K562 (cell line): Measurements from ENCODE around the gene RFX3. TPM values are rescaled to one million over a fixed set of nuclear protein-coding genes. Genes with fewer than 3 reads are reported as not detected.

Experiments
- FOXK1 ChIP-seq: sonication (generic); formaldehyde crosslinking; IDR thresholded peaks from 2 replicates; pipeline ENCODE4 v1.8.0; 2022; ENCODE audit warnings: missing genetic modification reagents, mild to moderate bottlenecking, borderline replicate concordance
- HNRNPLL ChIP-seq: fragments of 200-400 bp; formaldehyde crosslinking; IDR thresholded peaks from 2 replicates; pipeline ENCODE4 v1.6.1; 2017; ENCODE audit warnings: low read length, low read depth, mild to moderate bottlenecking; ENCODE audit not compliant: poor library complexity, severe bottlenecking
- MTA2 ChIP-seq: fragments of 450-650 bp; IDR thresholded peaks from 2 replicates; pipeline ENCODE4 v1.6.1; 2016; ENCODE audit warnings: low read depth
- MYBL2 ChIP-seq, 2 experiments: fragments of 450-650 bp in 1 of 2; sonication (generic) in 1 of 2; formaldehyde crosslinking in 1 of 2; IDR thresholded peaks; 2 replicates each; pipeline versions ENCODE4 v1.6.1 to v1.8.1; 2017 to 2022; ENCODE audit warnings: borderline replicate concordance in 1 of 2, inconsistent platforms in 1 of 2, low read depth in 1 of 2, mild to moderate bottlenecking in 1 of 2, missing genetic modification reagents in 1 of 2, moderate library complexity in 1 of 2
- NR2F6 ChIP-seq: fragments of 450-650 bp; formaldehyde crosslinking; IDR thresholded peaks from 2 replicates; pipeline ENCODE4 v1.4.0; 2020; ENCODE audit warnings: mild to moderate bottlenecking
- RNF2 ChIP-seq: sonication (generic); IDR thresholded peaks from 2 replicates; pipeline ENCODE4 v1.6.1; 2016
- RUNX1 ChIP-seq: sonication (generic); IDR thresholded peaks from 2 replicates; pipeline ENCODE4 v1.6.1; 2016; ENCODE audit warnings: antibody characterized with exemption, low read depth
- SMARCA4 ChIP-seq: fragments of 450-650 bp; IDR thresholded peaks from 2 replicates; pipeline ENCODE4 v1.6.1; 2016
- SP2 ChIP-seq: IDR thresholded peaks from 2 replicates; pipeline ENCODE4 v1.6.1; 2011; ENCODE audit warnings: mild to moderate bottlenecking, low read depth, low read length, moderate library complexity; ENCODE audit not compliant: poor library complexity, severe bottlenecking; ENCODE audit errors: extremely low read depth
- SRSF1 ChIP-seq: fragments of 200-400 bp; formaldehyde crosslinking; IDR thresholded peaks from 2 replicates; pipeline ENCODE4 v1.6.1; 2017; ENCODE audit warnings: mild to moderate bottlenecking, low read depth, low read length, moderate library complexity
- TAL1 ChIP-seq: fragments of 450-650 bp; IDR thresholded peaks from 2 replicates; pipeline ENCODE4 v1.6.1; 2016; ENCODE audit warnings: mild to moderate bottlenecking
- TFE3 ChIP-seq: fragments of 450-650 bp; formaldehyde crosslinking; IDR thresholded peaks from 2 replicates; pipeline ENCODE4 v1.4.0; 2020; ENCODE audit warnings: mild to moderate bottlenecking, mixed read lengths
- ZC3H11A ChIP-seq: IDR thresholded peaks from 2 replicates; pipeline ENCODE4 v1.6.1; 2012; ENCODE audit warnings: low read depth, low read length, improper control_type of control experiment
- ZNF197 ChIP-seq: fragments of 200-800 bp; sonication (Bioruptor generic); IDR thresholded peaks from 2 replicates; pipeline ENCODE4 v1.6.1; 2016; ENCODE audit warnings: low read depth, missing genetic modification characterization, missing compliant biosample characterization
- ZNF445 ChIP-seq: fragments of 250-450 bp; sonication (Bioruptor Pico); IDR thresholded peaks from 2 replicates; pipeline ENCODE4 v1.4.0; 2020; ENCODE audit warnings: low read depth, mild to moderate bottlenecking, moderate library complexity
- polyA plus RNA-seq, 8 experiments: library from polyadenylated mRNA; depleted of rRNA in 4 of 8; stranded (reverse) in 5 of 8; unstranded in 3 of 8; fragments of >200 nt; fragmentation: Nextera tagmentation in 2 of 8; fragmentation: Illumina TruSeq in 1 of 8; extraction: Ambion mirVana in 2 of 8; extraction: Trizol in 1 of 8; gene quantifications; 2 replicates each; pipeline versions ENCODE4 v1.2.1 to v1.2.3, GENCODE V29; 2011 to 2014; ENCODE audit warnings: inconsistent platforms in 1 of 8, missing spikeins in 1 of 8
- total RNA-seq, 7 experiments: library from RNA; depleted of rRNA in 6 of 7; stranded (reverse); fragments of >200 nt in 6 of 7; fragmentation: Illumina TruSeq in 2 of 7; extraction: Trizol in 2 of 7; gene quantifications; 2 replicates each; pipeline versions ENCODE4 v1.2.1 to v1.2.3, GENCODE V29; 2011 to 2021; ENCODE audit warnings: low replicate concordance in 1 of 7
- TF ChIP-seq, protein P1 (sequence below): fragments of 450-650 bp; IDR thresholded peaks from 2 replicates; pipeline ENCODE4 v1.6.1; 2016; ENCODE audit warnings: low read depth
- TF ChIP-seq, protein P2 (sequence below): sonication (generic); formaldehyde crosslinking; IDR thresholded peaks from 2 replicates; pipeline ENCODE4 v1.8.1; 2022; ENCODE audit warnings: missing genetic modification reagents
- TF ChIP-seq, protein P3 (sequence below): sonication (generic); formaldehyde crosslinking; IDR thresholded peaks from 2 replicates; pipeline ENCODE4 v1.8.0; 2022; ENCODE audit warnings: mild to moderate bottlenecking, missing genetic modification reagents

The RFX3 gene
- total and polyA plus RNA-seq, 9 of the 15 experiments (the other 6 are each of a cell fraction or from before 2014, with no cell fraction given), result 0.86 to 4.9 (median 2.0) TPM

DNA sequence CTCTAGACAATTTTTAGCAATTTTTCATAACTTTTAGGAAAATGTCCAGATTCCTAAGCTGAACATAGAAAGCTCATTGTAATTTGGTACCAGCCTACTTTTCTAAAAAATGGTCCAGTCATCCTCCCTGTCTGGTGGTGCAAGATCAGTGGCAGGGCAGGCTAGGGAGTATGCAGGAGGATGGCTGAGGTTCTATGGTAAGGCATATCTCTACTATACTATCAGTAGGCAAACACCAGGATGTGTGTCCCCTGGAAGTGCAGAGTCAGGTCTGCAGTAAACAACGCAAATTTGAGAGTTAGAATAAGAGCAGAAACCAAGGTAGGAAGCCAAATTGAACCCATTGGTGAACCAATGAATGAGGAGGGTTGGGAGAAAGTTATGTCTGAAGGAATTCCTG lies 22.8 kb upstream of the RFX3 start (continued):
- TF ChIP-seq, protein P1, sequence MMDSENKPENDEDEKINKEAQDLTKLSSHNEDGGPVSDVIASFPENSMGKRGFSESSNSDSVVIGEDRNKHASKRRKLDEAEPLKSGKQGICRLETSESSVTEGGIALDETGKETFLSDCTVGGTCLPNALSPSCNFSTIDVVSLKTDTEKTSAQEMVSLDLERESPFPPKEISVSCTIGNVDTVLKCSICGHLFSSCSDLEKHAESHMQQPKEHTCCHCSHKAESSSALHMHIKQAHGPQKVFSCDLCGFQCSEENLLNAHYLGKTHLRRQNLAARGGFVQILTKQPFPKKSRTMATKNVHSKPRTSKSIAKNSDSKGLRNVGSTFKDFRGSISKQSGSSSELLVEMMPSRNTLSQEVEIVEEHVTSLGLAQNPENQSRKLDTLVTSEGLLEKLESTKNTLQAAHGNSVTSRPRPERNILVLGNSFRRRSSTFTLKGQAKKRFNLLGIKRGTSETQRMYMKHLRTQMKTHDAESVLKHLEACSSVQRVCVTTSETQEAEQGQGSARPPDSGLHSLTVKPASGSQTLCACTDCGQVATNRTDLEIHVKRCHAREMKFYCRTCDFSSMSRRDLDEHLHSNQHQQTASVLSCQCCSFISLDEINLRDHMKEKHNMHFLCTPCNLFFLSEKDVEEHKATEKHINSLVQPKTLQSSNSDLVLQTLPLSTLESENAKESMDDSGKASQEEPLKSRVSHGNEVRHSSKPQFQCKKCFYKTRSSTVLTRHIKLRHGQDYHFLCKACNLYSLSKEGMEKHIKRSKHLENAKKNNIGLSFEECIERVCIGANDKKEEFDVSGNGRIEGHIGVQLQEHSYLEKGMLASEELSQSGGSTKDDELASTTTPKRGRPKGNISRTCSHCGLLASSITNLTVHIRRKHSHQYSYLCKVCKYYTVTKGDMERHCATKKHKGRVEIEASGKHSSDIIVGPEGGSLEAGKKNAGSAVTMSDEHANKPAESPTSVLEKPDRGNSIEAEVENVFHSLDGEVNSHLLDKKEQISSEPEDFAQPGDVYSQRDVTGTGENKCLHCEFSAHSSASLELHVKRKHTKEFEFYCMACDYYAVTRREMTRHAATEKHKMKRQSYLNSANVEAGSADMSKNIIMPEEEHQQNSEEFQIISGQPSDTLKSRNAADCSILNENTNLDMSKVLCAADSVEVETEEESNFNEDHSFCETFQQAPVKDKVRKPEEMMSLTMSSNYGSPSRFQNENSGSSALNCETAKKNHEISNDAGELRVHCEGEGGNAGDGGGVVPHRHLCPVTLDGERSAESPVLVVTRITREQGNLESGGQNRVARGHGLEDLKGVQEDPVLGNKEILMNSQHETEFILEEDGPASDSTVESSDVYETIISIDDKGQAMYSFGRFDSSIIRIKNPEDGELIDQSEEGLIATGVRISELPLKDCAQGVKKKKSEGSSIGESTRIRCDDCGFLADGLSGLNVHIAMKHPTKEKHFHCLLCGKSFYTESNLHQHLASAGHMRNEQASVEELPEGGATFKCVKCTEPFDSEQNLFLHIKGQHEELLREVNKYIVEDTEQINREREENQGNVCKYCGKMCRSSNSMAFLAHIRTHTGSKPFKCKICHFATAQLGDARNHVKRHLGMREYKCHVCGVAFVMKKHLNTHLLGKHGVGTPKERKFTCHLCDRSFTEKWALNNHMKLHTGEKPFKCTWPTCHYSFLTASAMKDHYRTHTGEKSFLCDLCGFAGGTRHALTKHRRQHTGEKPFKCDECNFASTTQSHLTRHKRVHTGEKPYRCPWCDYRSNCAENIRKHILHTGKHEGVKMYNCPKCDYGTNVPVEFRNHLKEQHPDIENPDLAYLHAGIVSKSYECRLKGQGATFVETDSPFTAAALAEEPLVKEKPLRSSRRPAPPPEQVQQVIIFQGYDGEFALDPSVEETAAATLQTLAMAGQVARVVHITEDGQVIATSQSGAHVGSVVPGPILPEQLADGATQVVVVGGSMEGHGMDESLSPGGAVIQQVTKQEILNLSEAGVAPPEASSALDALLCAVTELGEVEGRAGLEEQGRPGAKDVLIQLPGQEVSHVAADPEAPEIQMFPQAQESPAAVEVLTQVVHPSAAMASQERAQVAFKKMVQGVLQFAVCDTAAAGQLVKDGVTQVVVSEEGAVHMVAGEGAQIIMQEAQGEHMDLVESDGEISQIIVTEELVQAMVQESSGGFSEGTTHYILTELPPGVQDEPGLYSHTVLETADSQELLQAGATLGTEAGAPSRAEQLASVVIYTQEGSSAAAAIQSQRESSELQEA, result no peak
- TF ChIP-seq MTA2 (no peak), NR2F6 (CRISPR knock-in tag) (no peak), ZNF445 (CRISPR knock-in tag) (no peak), TFE3 (CRISPR knock-in tag) (no peak), SMARCA4 (no peak), ZC3H11A (no peak), FOXK1 (no peak), RUNX1 (no peak), SRSF1 (no peak), SP2 (no peak), MYBL2 (IDR thresholded peaks at IDR 0.05; ENCODE audit: low read depth) (no peak), MYBL2 (CRISPR knock-in tag; IDR thresholded peaks at IDR 0.05; ENCODE audit: borderline replicate concordance) (no peak), ZNF197 (no peak), TAL1 (peak; percentile 21; the same call in 1 of the 2 replicates), RNF2 (no peak), HNRNPLL (no peak)
- TF ChIP-seq, protein P2, sequence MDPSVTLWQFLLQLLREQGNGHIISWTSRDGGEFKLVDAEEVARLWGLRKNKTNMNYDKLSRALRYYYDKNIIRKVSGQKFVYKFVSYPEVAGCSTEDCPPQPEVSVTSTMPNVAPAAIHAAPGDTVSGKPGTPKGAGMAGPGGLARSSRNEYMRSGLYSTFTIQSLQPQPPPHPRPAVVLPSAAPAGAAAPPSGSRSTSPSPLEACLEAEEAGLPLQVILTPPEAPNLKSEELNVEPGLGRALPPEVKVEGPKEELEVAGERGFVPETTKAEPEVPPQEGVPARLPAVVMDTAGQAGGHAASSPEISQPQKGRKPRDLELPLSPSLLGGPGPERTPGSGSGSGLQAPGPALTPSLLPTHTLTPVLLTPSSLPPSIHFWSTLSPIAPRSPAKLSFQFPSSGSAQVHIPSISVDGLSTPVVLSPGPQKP (CRISPR knock-in tag), result no peak
- TF ChIP-seq, protein P3, sequence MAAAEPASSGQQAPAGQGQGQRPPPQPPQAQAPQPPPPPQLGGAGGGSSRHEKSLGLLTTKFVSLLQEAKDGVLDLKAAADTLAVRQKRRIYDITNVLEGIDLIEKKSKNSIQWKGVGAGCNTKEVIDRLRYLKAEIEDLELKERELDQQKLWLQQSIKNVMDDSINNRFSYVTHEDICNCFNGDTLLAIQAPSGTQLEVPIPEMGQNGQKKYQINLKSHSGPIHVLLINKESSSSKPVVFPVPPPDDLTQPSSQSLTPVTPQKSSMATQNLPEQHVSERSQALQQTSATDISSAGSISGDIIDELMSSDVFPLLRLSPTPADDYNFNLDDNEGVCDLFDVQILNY (CRISPR knock-in tag), result no peak
